ENCODE results near the gene CFAP251.
"Not testable (repeated sequence)": the region's sequence is repeated elsewhere in the genome, so short reads cannot be mapped to it uniquely, and the experiment has no call there.

Gene CFAP251

GRCh38 chr12:121917950-121918678, at the start of gene CFAP251:
TSS of gene CFAP251 (plus strand) at chr12:121918592. CDS start at chr12:121921306, 2,714 bp downstream.
- DNase-seq, result peak; percentile 85

GRCh38 chr12:121869229-121869628, 49.2 kb upstream of the CFAP251 start:
- DNase-seq, result not testable (repeated sequence)

GRCh38 chr12:121871467-121871866, 46.9 kb upstream of the CFAP251 start:
- no peak for DNase-seq

- peak; percentile 91 for DNase-seq
Measured at GRCh38 chr12:121872546-121873215, 45.7 kb upstream of the CFAP251 start.

- no peak for DNase-seq
Measured at GRCh38 chr12:121873216-121873569, 45.2 kb upstream of the CFAP251 start.

DNA sequence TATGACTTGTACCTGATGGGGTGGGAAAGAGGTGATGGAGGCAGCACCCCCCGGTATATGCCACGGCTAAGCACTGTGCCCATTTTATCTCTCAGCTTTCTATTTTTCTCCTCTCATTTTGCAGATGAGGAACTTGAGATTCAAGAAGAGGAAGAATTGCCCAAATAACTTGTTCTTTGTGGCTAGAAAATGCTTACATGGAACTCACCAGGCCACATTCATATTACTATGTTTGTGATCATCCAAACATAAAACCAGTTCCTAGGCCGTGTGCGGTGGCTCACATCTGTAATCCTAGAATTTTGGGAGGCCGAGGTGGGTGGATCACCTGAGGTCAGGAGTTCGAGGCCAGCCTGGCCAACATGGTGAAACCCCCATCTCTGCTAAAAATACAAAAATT, 44.3 kb upstream of the CFAP251 start:
- DNase-seq, result no peak

- DNase-seq, result no peak
Measured at GRCh38 chr12:121875582-121875981, 42.8 kb upstream of the CFAP251 start.

- DNase-seq, result not testable (repeated sequence)
Measured at GRCh38 chr12:121876080-121876447, 42.3 kb upstream of the CFAP251 start.

GRCh38 chr12:121883315-121883660, 35.1 kb upstream of the CFAP251 start:
- no peak for DNase-seq

- peak; percentile 30 for DNase-seq
Measured at GRCh38 chr12:121885129-121885528, 33.3 kb upstream of the CFAP251 start.

GRCh38 chr12:121888083-121888477, 30.3 kb upstream of the CFAP251 start:
- no peak for DNase-seq

DNA sequence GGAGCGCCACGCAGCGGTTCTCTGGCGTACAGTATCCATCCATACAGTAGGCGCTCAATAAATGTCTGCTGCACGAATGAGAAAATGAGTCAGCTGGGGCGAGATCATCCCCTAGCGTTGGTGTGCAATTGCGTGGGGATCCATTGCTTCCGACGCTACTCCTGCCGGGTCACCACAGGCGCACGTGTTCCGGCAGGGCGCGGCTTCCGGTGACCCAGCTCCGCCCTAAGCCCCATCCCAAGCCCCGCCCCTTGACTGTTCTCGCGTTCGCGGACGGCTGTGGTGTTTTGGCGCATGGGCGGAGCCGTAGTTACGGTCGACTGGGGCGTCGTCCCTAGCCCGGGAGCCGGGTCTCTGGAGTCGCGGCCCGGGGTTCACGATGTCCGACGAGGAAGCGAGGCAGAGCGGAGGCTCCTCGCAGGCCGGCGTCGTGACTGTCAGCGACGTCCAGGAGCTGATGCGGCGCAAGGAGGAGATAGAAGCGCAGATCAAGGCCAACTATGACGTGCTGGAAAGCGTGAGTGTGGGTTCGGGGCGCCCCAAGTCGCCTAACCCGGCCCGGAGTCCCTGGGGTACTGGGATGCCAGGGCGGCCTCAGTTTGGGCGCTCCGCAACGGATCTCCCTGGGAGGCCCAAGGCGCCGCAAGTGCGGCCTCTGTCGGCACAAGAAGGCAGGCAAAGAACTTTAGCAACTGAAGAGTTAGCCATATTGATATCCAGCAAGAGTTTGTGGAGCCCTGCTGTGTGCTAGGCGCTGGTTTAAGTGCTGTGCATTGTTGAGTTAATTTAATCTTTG, 29.7 kb upstream of the CFAP251 start, which contains the start of gene PSMD9:
PSMD9 (plus strand) TSS at position 313 of the 796 bp plus-strand sequence; CDS start at position 380, 67 bp downstream.
- DNase-seq, result peak; percentile 98

DNA sequence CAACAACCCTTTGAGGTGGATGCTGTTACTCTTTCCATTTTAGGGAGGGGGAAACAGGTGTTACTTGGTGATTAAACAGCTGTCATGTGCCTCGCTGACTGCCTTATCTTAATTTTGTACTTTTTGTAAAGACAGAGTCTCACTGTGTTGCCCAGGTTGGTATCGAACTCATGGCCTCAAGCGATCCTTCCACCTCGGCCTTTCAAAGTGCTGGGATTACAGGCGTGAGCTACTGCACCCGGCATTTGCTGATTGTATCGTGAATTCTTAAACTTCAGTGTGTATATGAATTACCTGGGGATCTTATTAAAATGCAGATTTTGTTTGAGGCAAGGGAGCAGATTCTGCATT, 29.1 kb upstream of the CFAP251 start:
- no peak for DNase-seq

GRCh38 chr12:121889661-121890060, 28.7 kb upstream of the CFAP251 start:
- DNase-seq, result peak; percentile 50

GRCh38 chr12:121892673-121893561, 25.5 kb upstream of the CFAP251 start:
- no peak for DNase-seq

GRCh38 chr12:121893961-121894460, 24.4 kb upstream of the CFAP251 start:
- peak; percentile 68 for DNase-seq

DNA sequence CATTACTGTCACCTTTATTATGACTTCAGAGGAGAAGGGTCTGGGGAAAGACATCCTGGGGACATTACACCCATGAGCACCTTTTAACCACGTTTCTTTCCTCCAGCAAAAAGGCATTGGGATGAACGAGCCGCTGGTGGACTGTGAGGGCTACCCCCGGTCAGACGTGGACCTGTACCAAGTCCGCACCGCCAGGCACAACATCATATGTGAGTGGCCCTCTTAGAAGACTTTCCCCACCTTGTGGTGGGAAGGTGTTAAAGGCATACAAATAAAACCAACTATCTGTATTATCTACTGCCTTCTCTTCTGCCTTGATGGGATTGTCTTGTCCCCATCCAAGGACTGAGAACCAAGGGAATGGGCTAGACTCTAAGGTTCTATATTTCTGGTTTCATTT, 23.8 kb upstream of the CFAP251 start:
- DNase-seq, result peak; percentile 48

DNA sequence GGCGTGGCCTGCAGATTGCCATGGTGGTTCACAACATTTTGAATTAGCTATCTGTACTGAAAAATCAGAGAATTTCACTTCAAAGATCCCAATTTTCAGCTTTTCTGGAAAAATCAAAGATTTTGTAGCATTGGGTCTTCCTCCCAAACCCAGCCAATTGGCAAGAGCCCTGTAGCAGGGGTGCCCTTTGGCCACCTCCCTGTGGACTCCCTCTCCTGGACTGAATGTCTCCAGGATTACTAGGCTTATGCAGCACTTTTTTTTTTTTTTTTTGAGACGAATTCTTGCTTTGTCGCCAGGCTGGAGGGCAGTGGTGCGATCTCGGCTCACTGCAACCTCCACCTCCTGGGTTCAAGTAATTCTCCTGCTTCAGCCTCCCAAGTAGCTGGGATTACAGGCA, 20.1 kb upstream of the CFAP251 start:
- DNase-seq, result no peak

DNA sequence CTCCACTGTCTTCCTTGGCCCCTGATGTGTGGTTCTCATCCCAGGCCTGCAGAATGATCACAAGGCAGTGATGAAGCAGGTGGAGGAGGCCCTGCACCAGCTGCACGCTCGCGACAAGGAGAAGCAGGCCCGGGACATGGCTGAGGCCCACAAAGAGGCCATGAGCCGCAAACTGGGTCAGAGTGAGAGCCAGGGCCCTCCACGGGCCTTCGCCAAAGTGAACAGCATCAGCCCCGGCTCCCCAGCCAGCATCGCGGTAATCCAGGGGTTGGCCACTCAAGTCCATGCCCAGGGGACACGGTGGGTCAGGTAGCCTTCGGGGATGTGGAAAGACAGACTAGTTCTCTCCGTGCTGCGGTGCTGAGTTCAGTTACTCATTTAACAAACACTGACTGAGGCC, 18.8 kb upstream of the CFAP251 start:
- DNase-seq, result no peak

DNA sequence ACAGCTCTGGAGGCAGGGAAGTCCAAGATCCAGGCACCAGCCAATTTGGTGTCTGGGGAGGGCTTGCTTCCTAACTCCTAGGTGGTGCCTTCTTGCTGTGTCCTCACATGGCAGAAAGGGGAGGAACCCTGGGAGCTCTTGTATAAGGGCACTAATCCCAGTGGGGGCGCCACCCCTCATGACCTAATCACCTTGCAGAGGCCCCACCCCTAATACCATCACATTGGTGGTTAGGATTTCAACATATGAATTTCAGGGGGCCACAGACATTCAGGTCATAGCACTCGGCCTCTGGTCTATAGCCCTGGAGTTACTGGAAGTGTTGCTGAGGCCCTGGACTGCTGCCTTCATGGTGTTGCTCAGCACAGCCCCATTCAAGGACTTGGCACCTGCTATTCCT, 15.2 kb upstream of the CFAP251 start:
- DNase-seq, result no peak

- no peak for DNase-seq
Measured at GRCh38 chr12:121905746-121906145, 12.6 kb upstream of the CFAP251 start.

DNA sequence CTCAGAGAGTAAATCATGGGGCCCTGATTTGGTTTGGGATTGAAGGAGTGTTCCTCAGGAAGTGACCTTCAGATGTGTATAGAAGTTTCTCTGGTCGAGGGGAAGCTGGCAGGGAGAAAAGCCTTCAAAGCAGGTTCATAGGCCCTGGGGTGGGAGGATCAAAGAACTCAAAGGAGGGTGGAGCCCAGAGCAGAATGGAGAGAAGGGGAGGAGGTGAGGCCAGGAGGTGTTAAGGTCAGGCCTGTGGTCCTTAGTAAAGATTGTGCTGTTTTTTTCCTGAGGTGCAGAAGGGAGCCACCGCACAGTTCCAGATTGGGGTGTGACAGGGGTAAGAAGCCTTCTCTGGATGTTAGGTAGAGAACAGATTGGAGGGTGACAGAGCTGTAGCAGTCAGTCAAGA, 9.7 kb upstream of the CFAP251 start:
- DNase-seq, result no peak

Measured in fibroblast of skin of right biceps (primary cell).